GM21447 (cell line): Measurements from ENCODE around the gene LHX6.

ENCODE experiments used
- ATAC-seq: cut with Tn5 transposase; IDR thresholded peaks from one replicate; pipeline ENCODE4 v1.9.1; 2021; ENCODE audit not compliant: unreplicated experiment

Gene LHX6

DNA sequence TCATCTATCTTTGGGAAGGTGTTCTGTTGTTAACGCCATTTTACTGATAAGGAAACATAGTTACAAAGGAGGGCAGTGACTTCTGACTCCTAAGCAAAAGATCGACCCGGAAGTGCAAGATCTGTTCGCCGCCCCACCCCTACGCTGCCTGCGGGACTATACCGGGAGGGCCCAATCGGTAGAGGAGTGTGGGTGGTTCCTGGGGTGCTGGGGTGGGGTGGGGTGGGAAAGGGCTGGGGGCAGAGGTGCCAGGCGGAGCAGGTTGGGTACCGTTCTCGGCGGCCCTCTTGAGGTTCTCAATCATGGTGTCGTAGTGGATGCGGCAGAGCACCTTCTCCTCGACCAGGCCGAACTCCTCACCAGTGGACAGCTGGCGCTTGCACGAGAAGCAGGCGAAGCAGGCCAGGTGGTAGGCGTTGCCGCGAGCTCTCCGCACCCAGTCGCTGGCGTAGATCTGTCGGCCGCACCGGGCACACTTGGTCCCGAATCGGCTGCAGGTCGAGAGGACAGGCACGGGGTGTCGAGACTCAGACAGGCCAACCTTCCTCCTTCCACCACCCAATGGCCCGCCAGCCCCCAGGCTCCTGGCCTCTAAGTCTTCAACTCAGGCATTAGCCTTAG, 11.8 kb downstream of the LHX6 start:
- no peak for ATAC-seq

DNA sequence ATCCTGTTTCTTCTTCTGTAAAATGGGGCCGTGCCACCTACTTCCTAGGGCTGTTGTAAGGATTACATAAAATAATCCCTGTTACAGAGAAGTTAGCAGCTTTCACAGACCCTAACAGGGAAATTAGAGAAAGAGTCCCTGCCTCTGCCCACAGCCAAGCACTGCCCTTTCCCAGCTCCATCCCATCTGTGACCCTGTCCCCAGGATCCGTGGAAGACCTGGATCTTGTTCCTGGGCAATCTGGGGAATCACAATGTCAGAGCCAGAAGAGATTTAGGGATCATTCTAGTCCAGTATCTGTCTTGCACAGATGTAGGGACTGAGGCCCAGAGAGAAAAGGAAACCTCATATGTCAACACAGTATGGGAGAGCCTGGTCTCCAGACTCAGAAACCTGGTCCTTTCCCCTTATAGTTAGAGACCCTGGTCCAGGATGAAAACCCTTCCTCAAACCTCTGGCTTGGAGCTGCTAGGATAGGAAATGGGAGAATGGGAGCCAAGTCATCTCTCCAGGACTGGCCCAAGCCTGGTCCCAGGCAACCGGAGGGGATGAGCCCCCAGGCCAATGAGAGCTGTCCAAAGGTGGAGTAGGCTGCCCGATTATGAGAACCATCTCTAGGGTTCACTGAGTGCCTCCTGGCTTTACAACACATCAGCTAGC, 12.5 kb downstream of the LHX6 start:
- ATAC-seq, result no peak

DNA sequence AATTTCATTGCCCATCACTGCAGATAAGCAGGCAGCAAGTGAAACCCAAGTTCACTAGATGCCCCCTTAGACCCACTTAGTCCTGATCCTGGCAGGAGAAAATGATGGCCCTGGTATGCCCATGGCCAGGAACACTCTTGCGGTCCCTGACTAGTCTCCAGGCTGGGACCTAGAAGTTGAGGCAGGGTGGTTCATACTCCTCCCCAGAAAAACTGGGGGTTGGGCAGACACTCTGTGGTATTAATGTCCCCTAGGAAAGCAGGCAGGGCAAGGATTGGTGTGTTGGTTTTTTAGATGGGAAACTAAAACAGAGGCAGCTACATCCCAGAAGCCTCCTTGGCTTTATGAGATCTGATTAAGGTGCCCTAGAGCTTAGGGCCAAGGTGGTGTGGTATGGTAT, 13.1 kb downstream of the LHX6 start:
- ATAC-seq, result no peak

DNA sequence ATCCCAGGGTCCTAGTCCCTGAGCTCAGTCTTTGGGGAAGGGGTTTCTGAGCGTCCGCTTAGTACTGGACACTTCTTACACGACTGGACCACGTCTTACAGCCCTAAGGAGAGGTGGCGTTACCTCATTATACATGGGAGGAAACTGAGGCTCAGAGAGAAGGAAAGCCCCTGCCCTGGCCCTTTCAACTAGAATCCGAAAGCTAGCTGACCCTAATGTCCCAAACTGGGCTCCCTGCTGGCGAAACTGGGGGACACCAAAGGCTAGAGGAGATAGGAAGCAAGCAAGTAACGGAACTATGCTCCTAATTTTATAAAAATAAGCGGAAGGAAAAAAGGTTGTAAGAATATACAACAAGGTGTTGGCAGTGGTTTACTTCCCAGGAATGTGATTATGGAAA, 14.2 kb downstream of the LHX6 start:
- ATAC-seq, result no peak

DNA sequence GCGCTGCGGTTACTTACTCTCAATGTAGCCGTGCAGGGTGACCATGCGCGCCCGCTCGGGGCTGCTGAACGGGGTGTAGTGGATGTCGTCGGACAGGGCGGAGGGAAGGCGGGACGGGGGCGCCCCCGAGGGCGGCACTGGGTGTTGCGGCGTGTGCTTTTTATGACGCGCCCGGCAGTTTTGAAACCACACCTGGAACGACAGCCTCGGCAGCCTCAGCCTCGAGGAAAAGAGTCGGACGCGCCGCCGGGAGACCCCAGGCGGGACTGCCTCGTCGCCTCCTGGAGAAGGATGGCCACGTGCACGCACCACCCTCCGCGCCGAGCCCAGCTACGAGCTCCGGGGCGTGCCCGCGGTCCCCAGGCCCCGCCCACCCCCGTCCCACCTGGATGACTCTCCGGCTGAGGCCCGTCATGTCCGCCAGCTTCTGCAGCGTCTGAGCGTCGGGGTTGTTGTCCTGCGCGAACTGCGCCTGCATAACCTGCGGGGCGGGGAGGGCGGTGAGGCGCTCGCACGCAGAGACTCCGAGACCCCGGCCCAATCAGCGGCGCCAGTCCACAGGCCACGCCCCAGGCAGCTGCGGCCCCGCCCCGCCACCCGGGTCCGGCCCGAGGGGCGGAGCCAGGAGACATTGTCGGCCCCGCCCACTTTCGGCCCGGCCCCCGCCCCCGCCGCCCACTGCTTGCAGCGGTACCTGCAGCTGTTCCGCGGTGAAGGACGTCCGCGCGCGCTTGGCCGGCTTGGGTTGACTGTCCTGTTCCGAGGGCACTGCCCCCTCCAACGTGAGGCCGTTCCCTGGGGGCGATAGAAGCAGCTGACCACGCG, 15.0 kb downstream of the LHX6 start:
- ATAC-seq, result no peak

DNA sequence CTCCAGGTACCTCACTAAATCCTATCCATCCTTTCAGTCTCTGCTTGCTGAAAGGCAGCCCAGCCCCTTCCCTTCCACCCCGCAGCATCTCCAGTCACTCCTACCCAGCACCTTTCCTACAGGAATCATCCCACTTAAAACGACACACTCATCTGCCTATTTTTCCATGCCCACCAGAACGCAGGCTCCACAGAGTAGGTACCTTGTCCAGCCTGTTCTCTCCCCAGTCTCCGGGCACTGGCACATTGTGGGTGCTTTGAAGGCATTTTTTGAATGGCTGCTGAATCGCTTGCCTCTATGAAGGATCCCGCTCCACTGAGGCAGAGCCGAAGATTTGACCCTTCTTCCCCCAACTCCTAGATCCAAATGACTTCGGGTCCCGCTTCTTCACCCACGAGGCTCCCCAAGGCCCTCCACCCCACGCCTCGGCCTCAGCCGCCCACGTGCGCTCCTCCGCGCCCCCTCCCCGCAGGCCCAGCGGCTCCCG, 15.6 kb downstream of the LHX6 start:
- ATAC-seq, result no peak

DNA sequence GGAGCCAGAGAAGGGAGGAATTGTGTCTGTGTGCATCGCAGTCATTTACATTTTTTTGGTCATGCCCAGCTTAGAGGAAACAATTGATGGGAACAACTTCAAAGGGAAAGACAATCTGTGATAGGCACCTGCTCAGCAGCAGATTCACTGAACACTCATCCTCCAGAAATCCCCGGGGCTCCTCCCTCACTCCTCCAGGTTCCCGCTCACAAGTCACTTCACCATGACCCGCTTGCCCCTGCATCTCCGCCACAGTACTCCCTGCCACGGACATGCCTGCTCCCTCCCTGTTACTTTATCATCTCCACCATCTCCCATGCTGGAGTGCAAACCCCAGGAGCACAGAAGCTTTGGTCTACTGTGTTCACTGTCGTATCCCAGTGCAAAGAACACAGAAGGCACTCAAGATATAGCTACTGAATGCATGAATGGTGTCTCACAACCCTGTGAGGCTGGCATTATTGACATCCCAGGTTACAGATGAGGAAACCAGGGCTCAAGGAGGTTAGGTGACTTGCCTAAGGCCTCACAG, 16.2 kb downstream of the LHX6 start:
- ATAC-seq, result no peak

DNA sequence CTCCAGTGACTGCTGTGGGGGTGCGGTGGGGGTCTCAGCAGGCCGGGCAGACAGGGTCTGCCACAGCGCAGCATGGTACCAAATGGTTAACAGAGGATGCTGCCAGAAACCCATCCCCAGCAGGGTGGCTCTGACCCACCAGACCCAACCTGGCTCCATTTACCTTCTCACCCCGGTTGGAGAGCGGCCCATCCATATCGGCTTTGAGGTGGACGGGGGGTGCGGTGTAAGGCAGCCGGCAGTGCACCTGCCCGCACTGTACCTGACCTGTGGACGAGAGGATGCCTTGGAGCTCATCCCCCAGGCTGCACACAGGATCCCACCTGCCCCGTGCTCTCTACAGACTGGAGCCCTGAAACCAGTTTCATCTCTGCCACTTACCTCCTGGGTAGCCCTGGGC, 19.3 kb downstream of the LHX6 start:
- no peak for ATAC-seq

DNA sequence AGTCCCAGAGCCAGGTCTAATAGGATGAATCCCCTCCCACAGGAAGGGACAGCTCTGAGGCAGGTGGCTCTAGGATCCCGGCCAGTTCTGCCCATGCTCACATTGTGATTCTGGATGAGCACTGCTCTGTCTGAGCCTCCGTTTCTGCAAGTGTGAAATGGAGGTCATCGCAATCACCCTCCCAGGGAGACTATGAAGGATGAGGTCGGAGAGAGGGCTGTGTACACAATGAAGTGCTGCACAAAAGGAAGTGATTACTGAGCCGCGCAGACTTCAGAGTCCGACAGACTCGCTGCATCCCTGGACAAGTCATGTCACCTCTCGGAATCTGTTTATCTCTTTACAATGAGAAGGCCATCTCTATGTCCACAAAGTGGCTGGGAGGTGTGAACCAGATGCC, 21.7 kb downstream of the LHX6 start:
- ATAC-seq, result no peak

DNA sequence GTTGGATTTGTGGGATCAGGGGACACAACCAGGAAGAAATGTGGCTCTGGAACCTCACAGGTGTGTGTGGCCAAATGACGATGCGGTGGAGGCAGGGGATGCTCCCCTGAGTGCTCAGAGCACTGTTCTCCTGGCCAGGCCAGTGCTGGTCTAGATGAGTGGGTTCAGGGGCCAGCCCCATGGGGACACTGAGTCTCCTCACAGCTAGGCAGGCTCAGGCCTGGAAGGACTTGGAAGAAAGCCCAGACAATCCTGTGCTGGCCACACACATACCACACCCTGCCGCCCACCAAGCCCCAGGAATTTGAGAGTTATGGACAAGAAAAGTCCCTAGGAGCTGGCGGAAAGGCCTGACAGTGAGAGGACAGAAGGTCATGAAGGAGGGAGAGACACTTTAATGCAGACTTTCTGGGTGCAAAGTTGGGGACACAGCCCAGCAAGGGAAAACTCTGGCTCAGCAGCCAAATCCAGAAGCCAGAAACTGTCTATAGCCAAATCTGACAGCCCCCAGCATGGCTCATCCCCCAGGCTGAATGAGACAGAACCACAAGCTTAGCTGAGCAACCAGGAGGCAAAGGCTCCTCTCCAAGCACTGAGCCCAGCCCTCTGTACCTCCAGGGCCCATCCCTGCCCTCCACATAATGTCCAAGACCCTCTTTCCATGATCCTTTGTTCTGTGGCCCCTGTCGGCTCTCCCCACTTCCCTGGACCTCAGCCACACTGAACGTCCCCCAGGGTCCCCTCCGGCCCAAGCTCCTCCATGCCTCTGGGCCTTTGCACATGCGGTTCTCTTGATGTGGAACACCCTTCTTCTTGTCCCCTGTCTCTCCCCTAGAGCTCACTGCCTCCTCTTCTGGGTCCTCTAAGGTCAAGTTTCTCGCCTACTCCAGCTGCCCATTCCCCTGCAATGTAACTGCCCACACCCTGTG, 22.4 kb downstream of the LHX6 start:
- no peak for ATAC-seq

DNA sequence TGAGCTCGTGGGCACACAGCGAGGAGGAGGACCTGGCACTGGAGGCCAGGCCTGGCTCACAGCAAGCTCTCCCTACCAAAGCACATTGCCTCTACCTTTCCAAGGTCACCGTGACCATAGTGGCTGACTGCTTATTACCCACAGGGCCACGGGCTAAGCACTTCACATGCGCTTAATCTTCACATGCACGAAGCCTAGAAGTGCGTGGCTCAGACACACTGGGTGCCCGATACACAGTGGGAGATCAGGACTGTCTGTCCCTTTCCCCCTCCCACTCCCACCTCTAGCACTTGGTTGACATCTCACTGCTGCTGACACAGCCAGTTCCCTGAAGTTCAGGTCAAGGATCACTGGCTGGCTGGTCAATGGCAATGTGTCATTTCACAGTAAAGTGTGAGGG, 23.6 kb downstream of the LHX6 start:
- ATAC-seq, result no peak

DNA sequence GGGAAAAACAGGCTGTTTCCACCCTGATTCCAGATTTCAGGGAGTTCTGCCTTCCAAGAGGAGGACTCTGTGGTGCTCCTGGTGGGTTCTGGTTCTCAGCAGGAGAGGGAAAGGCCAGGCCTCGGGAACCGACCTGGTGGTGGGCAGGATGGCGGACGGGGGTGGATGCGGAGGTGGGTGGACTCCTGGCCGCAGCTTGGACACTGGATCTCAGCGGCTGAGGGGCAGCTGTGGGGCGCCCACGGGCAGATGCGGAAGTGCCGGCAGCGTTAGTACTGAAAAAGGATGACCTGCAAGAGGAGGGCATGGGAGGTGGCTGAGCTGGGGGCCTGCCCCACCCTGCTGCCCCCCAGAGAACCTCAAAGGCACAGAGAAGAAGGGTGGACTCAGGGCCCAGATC, 24.3 kb downstream of the LHX6 start:
- no peak for ATAC-seq

DNA sequence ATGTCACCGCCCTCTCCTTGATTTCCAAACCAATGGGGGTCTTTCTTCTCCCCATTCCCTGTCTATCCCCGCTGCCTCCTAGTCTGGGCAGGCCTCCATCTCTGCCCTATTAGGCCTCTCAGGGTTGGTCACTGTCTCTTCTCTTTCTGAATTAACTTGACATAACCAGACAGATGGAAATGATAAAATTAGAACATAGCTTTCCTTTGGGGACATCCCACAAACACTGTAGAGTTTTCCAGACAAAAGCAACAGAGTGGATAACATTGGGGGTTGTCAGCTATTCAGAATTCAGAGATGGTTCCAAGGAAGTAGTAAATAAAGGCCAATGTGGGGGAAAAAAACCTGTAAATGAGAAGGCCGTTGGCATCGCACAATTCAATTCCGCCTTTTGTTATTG, 24.7 kb downstream of the LHX6 start:
- no peak for ATAC-seq

DNA sequence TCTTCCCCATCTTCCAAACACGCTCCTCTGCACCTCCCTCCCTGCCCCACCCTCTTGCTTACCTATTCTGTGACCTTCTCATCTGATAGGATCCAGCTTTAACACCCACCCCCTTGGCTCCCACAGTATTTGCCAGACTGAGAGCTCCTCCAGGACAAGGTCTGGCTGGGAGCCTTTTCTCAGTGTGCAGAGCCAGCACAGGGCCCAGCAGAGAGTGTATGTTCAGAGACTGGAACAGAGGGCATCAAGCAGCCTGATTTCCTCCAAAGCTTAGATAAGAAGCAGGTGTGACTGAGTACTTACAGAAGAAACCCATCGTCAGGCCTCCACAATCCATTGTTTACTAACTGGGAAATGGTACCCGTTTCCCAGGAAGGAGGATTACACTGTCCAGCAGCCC, 26.6 kb downstream of the LHX6 start:
- no peak for ATAC-seq

DNA sequence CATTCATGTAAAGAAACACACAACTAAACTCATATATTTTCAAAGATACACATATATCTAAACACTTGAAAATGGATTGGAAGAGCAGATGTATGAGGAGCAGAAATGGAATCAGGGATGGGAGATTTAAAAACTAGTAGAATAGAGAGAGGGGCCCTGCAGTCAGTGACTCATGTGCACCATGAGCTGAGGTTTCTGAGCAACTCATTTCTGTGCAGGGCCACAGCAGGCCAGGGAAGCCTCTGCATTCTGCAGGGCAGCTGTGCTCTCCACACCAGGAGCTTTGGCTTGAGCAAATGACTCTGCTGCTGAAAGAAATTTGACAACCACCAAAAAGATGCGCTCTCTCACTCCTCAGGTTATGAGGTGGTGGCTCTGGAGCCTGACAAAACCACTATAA, 27.1 kb downstream of the LHX6 start:
- no peak for ATAC-seq

DNA sequence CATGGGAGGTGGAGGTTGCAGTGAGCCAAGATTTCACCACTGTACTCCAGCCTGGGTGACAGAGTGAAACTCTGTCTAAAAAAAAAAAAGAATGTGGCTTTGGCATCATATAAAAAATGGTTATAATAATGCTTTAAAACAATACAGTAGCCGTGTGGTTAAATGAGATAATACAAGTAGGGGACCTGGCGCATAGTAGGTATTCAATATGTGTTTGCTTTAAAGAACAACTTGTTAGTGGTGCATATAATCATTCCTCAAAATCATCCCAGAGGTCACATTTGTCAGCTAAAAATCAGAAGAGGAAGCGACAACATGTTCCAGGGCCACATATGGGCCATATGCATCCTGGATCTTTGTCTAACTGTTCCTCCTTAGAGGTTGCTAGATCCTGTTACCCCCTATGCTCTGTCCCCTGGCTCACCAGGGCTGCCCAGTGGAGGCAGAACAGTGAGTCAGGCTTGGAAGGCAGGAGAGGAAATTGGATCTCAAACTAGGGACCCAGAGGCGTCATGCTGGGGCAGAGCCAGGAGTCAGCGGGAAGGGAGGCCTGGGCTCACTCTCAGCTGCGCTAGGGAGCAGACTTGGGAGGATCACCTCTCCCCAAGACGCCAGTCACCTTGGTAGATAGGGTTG, 27.7 kb downstream of the LHX6 start:
- ATAC-seq, result no peak

DNA sequence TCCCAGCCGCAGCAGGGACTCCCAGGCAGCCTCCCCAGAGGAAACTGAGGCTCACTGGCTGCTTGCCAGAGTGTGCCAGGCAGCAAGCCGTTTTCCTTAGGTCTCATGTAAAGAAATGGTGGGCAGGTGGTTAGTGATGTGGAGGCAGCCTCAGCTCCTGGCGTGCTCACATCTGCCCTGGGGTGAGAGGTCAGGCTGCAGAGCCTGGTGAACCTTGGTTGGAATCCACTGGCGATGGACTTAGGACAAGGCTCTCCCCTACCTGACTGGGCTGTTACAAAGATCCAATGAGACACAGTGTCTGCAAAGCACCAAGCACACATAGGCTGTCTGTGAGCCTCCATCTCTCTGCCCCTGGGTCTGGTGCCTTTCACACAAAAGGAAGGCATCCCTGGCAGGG, 30.9 kb downstream of the LHX6 start:
- ATAC-seq, result no peak

DNA sequence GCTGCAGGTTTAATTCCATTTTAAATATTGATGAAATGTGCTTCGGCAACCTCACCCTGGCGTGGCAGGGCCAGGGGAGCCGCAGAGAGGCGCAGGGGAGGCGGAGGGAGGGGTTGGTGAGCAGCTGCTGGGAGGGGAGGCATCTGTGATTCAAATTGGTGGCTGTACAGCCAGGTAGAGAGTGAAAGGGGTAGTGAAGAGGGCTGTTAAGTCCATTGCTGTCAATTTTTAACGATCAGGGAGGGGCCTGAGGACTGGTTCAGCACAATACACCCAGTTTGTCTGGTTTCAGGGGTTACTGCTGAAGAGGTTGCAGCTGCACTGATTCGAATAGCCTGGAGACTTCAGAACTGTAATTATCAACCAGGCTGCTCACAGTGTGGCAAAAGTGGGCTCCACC, 31.3 kb downstream of the LHX6 start:
- ATAC-seq, result no peak

DNA sequence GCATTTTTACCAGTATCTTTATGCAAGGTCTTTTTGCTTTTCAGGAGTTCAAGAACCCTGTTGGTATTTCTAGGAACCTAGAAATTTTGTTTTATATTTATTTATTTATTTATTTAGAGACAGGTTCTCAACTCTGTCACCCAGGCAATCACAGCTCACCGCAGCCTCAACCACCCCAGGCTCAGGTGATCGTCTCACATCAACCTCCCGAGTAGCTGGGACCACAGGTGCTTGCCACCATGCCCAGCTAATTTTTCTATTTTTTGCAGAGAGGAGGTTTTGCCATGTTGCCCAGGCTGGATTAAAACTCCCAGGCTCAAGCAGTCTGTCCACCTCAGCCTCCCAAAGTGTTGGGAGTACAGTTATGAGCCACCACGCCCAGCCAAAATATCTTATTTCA, 32.9 kb downstream of the LHX6 start:
- no peak for ATAC-seq

DNA sequence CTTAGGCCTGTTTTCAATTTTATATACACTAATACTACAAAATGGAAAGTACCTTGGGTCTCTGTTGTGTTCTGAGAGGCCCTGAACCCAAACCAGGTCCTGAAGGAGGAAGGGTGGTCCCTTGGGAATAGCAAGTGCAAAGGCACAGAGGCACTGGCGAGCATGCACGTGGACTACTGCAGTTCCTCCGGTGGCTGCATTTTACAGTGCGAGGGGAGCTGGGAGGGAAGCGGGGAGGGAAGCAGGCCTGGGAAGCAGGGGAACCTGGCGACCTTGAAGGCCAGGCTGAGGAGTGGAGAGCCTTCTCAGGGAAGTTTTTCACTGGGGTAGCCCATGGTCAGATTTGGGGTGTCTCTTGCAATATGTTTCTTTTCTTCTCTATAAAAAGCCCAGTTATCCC, 35.1 kb downstream of the LHX6 start:
- no peak for ATAC-seq
